ENCODE measurements around the gene KCNS3. TPM values are rescaled to one million over a fixed set of nuclear protein-coding genes. Genes with fewer than 3 reads are reported as not detected.

The KCNS3 gene
- total and polyA plus RNA-seq, 2 of the 4 experiments (the other 2 are of a cell fraction), result 2.9 to 4.3 TPM

- in situ Hi-C loops (cut with MboI; ENCODE audit: low sequenced_read_pairs) (no loop called here), dilution Hi-C loops (cut with HindIII; ENCODE audit: low sequenced_read_pairs, unreplicated experiment) (no loop called here), intact Hi-C loops (cut with micrococcal nuclease) (no loop called here)
- Histone ChIP-seq H3K4ac (ENCODE audit: low read depth, low read length) (no peak overlapping the region), H3K9me1 (ENCODE audit: insufficient read depth, low read length) (no peaks in the 10 kb centered on the region), H2AFZ (replicated peaks; ENCODE audit: low read length, poor library complexity) (no peak overlapping the region), H3K23ac (ENCODE audit: low read depth, low read length) (no peak overlapping the region), H3K27me3 (ENCODE audit: control insufficient read depth, insufficient read depth, low read length) (no peaks in the 10 kb centered on the region), H4K8ac (ENCODE audit: low read depth in 2 of 2, low read length in 2 of 2) (no peak overlapping the region), H3K18ac (ENCODE audit: low read depth, low read length) (no peak overlapping the region), H2BK5ac (ENCODE audit: low read depth, low read length, poor library complexity, severe bottlenecking) (no peak overlapping the region), H3K9me3 (ENCODE audit: control insufficient read depth, insufficient read depth, low read length) (no peaks in the 10 kb centered on the region), H4K91ac (ENCODE audit: insufficient read depth, low read depth, low read length) (no peak overlapping the region), H2AK5ac (ENCODE audit: low read depth, low read length) (no peak overlapping the region), H2BK20ac (ENCODE audit: low read depth, low read length) (no peak overlapping the region), H3K79me1 (ENCODE audit: low read depth in 1 of 2, low read length in 2 of 2) (no peaks in the 10 kb centered on the region), H3K56ac (ENCODE audit: extremely low read depth, insufficient read depth, low read length) (no peak overlapping the region), H2BK15ac (ENCODE audit: low read depth, low read length) (no peak overlapping the region), H3K9ac (ENCODE audit: low read depth, low read length) (no peak overlapping the region), H3K27ac (ENCODE audit: insufficient read depth, low read length) (no peak overlapping the region), H3K4me1 (ENCODE audit: control insufficient read depth, insufficient read depth, low read length) (0 out of 2 replicates have a peak, but pooled peaks cover 2% of the 10 kb centered on the region), H3K4me3 (ENCODE audit: insufficient read depth, low read depth, low read length) (no peak overlapping the region), H3K36me3 (ENCODE audit: control insufficient read depth, insufficient read depth, low read length) (no peaks in the 10 kb centered on the region), H4K20me1 (ENCODE audit: insufficient read depth, low read length) (no peaks in the 10 kb centered on the region), H2AK9ac (replicated peaks; ENCODE audit: low read depth, low read length, poor library complexity) (no peak overlapping the region), H2BK120ac (ENCODE audit: low read depth, low read length) (no peak overlapping the region), H3K14ac (replicated peaks; ENCODE audit: low read depth, low read length) (no peak overlapping the region), H4K5ac (ENCODE audit: low read depth, low read length) (no peak overlapping the region), H3K4me2 (ENCODE audit: low read depth, low read length) (no peak overlapping the region)
- CTCF ChIA-PET, result no interaction called here
- ATAC-seq (ENCODE audit: low read depth), result no peak
- POLR2A ChIA-PET (ENCODE audit: unreplicated experiment), result no interaction called here
- no TSS peak for BruUV-seq (replicated peaks)
- TF ChIP-seq RAD21 (IDR thresholded peaks at IDR 0.05; ENCODE audit: low read length) (no peak), RFX5 (IDR thresholded peaks at IDR 0.05; ENCODE audit: low read depth, low read length) (no peak), CTCF (conservative IDR thresholded peaks at IDR 0.05; ENCODE audit: low read depth, low read length) (no peak), BHLHE40 (IDR thresholded peaks at IDR 0.05; ENCODE audit: low read depth, low read length) (no peak)
- no peak for DNase-seq
- WGBS, 2 experiments (ENCODE audit: extremely low coverage in 2 of 2, insufficient read length in 1 of 2), result no CpG with 5 or more reads among the region's 3 CpGs
Observed at GRCh38 chr2:17959356-17959755, 80.9 kb downstream of the KCNS3 start.

All from IMR-90 (cell line).